Sigmoid colon (tissue), 7 donors: ENCODE data around the gene POLG2. TPM values are rescaled to one million over a fixed set of nuclear protein-coding genes. Genes with fewer than 3 reads are reported as not detected.

Source experiments
- DNase-seq: peaks from one replicate; pipeline ENCODE4 v3.0.0-alpha.2; 2019
- H3K27ac ChIP-seq, 4 donors: fragments of 200-600 bp; sonication (generic); one replicate each; pipeline ENCODE4 v1.5.1; 2016 to 2019; ENCODE audit warnings: mild to moderate bottlenecking in 1 of 4
- H3K27me3 ChIP-seq, 3 donors: fragments of 200-600 bp; sonication (generic); one replicate each; pipeline ENCODE4 v1.5.1; 2019; ENCODE audit warnings: mild to moderate bottlenecking in 1 of 3
- H3K36me3 ChIP-seq, 4 donors: fragments of 200-600 bp; sonication (generic); one replicate each; pipeline ENCODE4 v1.5.1; 2016 to 2019
- H3K4me1 ChIP-seq, 4 donors: fragments of 200-600 bp; sonication (generic); one replicate each; pipeline ENCODE4 v1.5.1; 2017 to 2019
- H3K4me3 ChIP-seq, 4 donors: fragments of 200-600 bp; sonication (generic); one replicate each; pipeline ENCODE4 v1.5.1; 2017 to 2019; ENCODE audit warnings: mild to moderate bottlenecking in 2 of 4, moderate library complexity in 1 of 4
- H3K9me3 ChIP-seq, 4 donors: fragments of 200-600 bp in 3 of 4; sonication (generic) in 3 of 4; one replicate each; pipeline versions ENCODE4 v1.5.1 to v1.6.1; 2013 to 2019
- CTCF ChIP-seq, 4 experiments: fragments of 450-650 bp in 3 of 4; fragments of 200-600 bp in 1 of 4; IDR thresholded peaks; one replicate each; pipeline ENCODE4 v1.5.1; 2016 to 2019; ENCODE audit warnings: antibody characterized with exemption in 4 of 4, mild to moderate bottlenecking in 3 of 4, moderate library complexity in 2 of 4
- EP300 ChIP-seq, 4 donors: sonication (generic); formaldehyde crosslinking; IDR thresholded peaks; one replicate each; pipeline ENCODE4 v1.6.1; 2017; ENCODE audit warnings: antibody characterized with exemption in 4 of 4
- POLR2A ChIP-seq, 2 donors: fragments of 450-650 bp; IDR thresholded peaks; one replicate each; pipeline ENCODE4 v1.6.1; 2016; ENCODE audit warnings: antibody characterized with exemption in 2 of 2, mild to moderate bottlenecking in 2 of 2, moderate library complexity in 2 of 2
- POLR2AphosphoS5 ChIP-seq, 4 donors: sonication (generic); formaldehyde crosslinking; IDR thresholded peaks; one replicate each; pipeline ENCODE4 v1.6.1; 2017; ENCODE audit warnings: antibody characterized with exemption in 4 of 4
- WGBS, 2 donors: extraction: QIAGEN DNeasy Blood & Tissue Kit; methylation state at CpG; one replicate each; pipeline ENCODE4 v1.1.7; 2013; 5-methylcytosine and 5-hydroxymethylcytosine counted together
- intact Hi-C: fragments of 100-400 bp; cut with DNase I; formaldehyde crosslinking; loops from one replicate; pipeline ENCODE4 v1.15.1; 2023
- polyA plus RNA-seq, 3 donors: library from polyadenylated mRNA; stranded (reverse); fragments of 200-250 nt; gene quantifications; one replicate each; pipeline ENCODE4 v1.2.3, GENCODE V29; 2013
- small RNA-seq, 3 donors: library from RNA; depleted of rRNA; stranded (forward); fragments of <200 nt; gene quantifications; one replicate each; pipeline ENCODE3, GENCODE V24; 2016
- total RNA-seq, 4 donors: library from RNA; depleted of rRNA; stranded (reverse); fragments of >200 nt; gene quantifications; one replicate each; pipeline ENCODE4 v1.1.0, GENCODE V29; 2016
- donor health status: healthy with polysubstance abuse.
- donor health status: Bipolar disorder and iron deficiency.
- donor health status: healthy.

POLG2 gene
- total and polyA plus RNA-seq, 7 donors, result 3.9 to 16.1 (median 8.2) TPM

GRCh38 chr17:64428406-64428805, 68.4 kb downstream of the POLG2 start:
- H3K9me3 ChIP-seq, result no peaks in the 10 kb centered on the region
- H3K27me3 ChIP-seq, result no peaks in the 10 kb centered on the region
- no peak overlapping the region for H3K4me3 ChIP-seq
- TF ChIP-seq POLR2A (IDR thresholded peaks at IDR 0.05), result no peak
- no peak for TF ChIP-seq POLR2AphosphoS5 (IDR thresholded peaks at IDR 0.05)
- no peak for TF ChIP-seq CTCF (IDR thresholded peaks at IDR 0.05)
- TF ChIP-seq EP300 (IDR thresholded peaks at IDR 0.05), result no peak
- intact Hi-C loops, result loop anchor here (10.0 kb wide), 1 partner anchor 216 kb away; no protein-coding TSS in a partner anchor
- WGBS, 2 donors, result 76 to 87% methylated on average over 1 of the region's 1 CpG
- no peak overlapping the region for H3K27ac ChIP-seq
- H3K4me1 ChIP-seq, result no peaks in the 10 kb centered on the region
- no peak for DNase-seq
- H3K36me3 ChIP-seq, result no peaks in the 10 kb centered on the region

Small RNA genes within 50 kb of the gene (small RNA-seq; reads per million reads assigned to genes)
- gene ATP5MFP4, result 0 reads per million in 3 donors

Other genes starting within 250 kb of the POLG2 start
- gene TEX2, start 233.8 kb downstream of the POLG2 start, total RNA-seq, result 10 to 100 TPM; 39.3 to 50.7 (median 42.5) TPM
- gene TEX2, start 233.8 kb downstream of the POLG2 start, polyA plus RNA-seq, result 10 to 100 TPM in 1 of 3 donors, 1 to 10 TPM in 2; 4.6 to 14.5 (median 7.8) TPM
- 10 to 100 TPM; 36.0 to 60.9 (median 44.3) TPM for gene PECAM1, start 106.2 kb downstream of the POLG2 start, total RNA-seq
- 10 to 100 TPM in 1 of 3 donors, 1 to 10 TPM in 2; 3.6 to 39.0 (median 4.9) TPM for gene PECAM1, start 106.2 kb downstream of the POLG2 start, polyA plus RNA-seq
- gene MILR1, start 47.9 kb downstream of the POLG2 start, total RNA-seq, result 1 to 10 TPM; 1.8 to 6.5 (median 3.1) TPM
- gene MILR1, start 47.9 kb downstream of the POLG2 start, polyA plus RNA-seq, result 1 to 10 TPM; 4.4 to 7.8 (median 6.6) TPM
- 1,000 to 10,000 TPM in 1 of 4 donors, 100 to 1,000 TPM in 3; 488 to 1,652 (median 747) TPM for gene DDX5, start 9.2 kb upstream of the POLG2 start, total RNA-seq
- gene DDX5, start 9.2 kb upstream of the POLG2 start, polyA plus RNA-seq, result 100 to 1,000 TPM; 187 to 412 (median 248) TPM
- 10 to 100 TPM; 34.9 to 74.5 (median 56.9) TPM for gene CEP95, start 9.9 kb upstream of the POLG2 start, total RNA-seq
- 10 to 100 TPM; 13.2 to 24.3 (median 13.9) TPM for gene CEP95, start 9.9 kb upstream of the POLG2 start, polyA plus RNA-seq
- gene SMURF2, start 165.3 kb upstream of the POLG2 start, total RNA-seq, result 10 to 100 TPM; 23.8 to 30.2 (median 25.9) TPM
- 1 to 10 TPM; 5.8 to 9.0 (median 6.8) TPM for gene SMURF2, start 165.3 kb upstream of the POLG2 start, polyA plus RNA-seq